Large intestine (tissue), 3 donors: ENCODE results near the gene PLCXD3. TPM values are rescaled to one million over a fixed set of nuclear protein-coding genes. Genes with fewer than 3 reads are reported as not detected.
"Not testable (repeated sequence)": the region's sequence is repeated elsewhere in the genome, so short reads cannot be mapped to it uniquely, and the experiment has no call there.

Experiments used
- DNase-seq, 2 donors: peaks; one replicate each; pipeline versions ENCODE4 v3.0.0 to v3.0.0-alpha.2; 2013
- H3K27ac ChIP-seq: one replicate; pipeline ENCODE4 v1.5.1; 2013; ENCODE audit warnings: low read length
- H3K27me3 ChIP-seq: 2 replicates; pipeline ENCODE4 v1.6.1; 2013; ENCODE audit warnings: low read length; ENCODE audit not compliant: control insufficient read depth, insufficient read depth
- H3K36me3 ChIP-seq: 2 replicates; pipeline ENCODE4 v1.6.1; 2013; ENCODE audit warnings: low read length; ENCODE audit not compliant: control insufficient read depth, insufficient read depth
- H3K4me1 ChIP-seq: one replicate; pipeline ENCODE4 v1.6.1; 2013; ENCODE audit warnings: low read length; ENCODE audit not compliant: control insufficient read depth, insufficient read depth
- H3K4me3 ChIP-seq: one replicate; pipeline ENCODE4 v1.5.1; 2013; ENCODE audit warnings: low read length
- H3K9me3 ChIP-seq: one replicate; pipeline ENCODE4 v1.6.1; 2013; ENCODE audit warnings: mild to moderate bottlenecking, low read depth, low read length, moderate library complexity; ENCODE audit not compliant: control insufficient read depth
- WGBS: methylation state at CpG from one replicate; pipeline ENCODE4 v1.1.5; 2013; ENCODE audit warnings: low lambda C conversion rate; ENCODE audit not compliant: insufficient coverage; 5-methylcytosine and 5-hydroxymethylcytosine counted together
- polyA plus RNA-seq: library from polyadenylated mRNA; unstranded; fragments of 120-200 nt; gene quantifications from one replicate; pipeline ENCODE4 v1.2.1, GENCODE V29; 2013

PLCXD3 gene
- polyA plus RNA-seq, 1 donor: 4.9 TPM

GRCh38 chr5:41334758-41335157 lies 175.6 kb downstream of the PLCXD3 start:
- no peak overlapping the region for H3K4me3 ChIP-seq
- WGBS: 40% methylated on average over 2 of the region's 5 CpGs
- no peaks in the 10 kb centered on the region for H3K9me3 ChIP-seq
- no peaks in the 10 kb centered on the region for H3K4me1 ChIP-seq
- no peak for DNase-seq
- H3K27me3 ChIP-seq: no peaks in the 10 kb centered on the region
- no peaks in the 10 kb centered on the region for H3K36me3 ChIP-seq
- H3K27ac ChIP-seq: no peak overlapping the region

DNA sequence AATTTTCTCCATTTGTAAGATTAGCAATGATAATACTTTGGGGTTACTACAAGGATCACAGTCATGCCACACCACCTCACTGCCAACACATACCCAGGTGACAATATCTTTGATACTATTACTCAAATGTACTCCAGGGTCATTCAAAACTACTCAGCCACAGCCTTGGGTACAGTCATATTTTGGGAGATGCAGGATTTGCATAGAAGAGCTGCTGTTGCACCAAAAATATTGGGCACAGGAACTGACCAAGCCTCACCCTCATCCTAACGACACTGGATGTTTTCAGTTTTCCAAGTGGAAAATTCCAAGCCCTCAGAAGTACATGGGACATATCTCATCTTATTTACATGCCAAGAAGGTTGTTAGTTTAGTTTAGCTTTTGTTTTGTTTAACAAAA lies 176.2 kb downstream of the PLCXD3 start:
- no peaks in the 10 kb centered on the region for H3K9me3 ChIP-seq
- no peak overlapping the region for H3K27ac ChIP-seq
- H3K36me3 ChIP-seq: no peaks in the 10 kb centered on the region
- H3K4me1 ChIP-seq: no peaks in the 10 kb centered on the region
- no peak overlapping the region for H3K4me3 ChIP-seq
- no peak for DNase-seq
- no CpG with 5 or more reads among the region's 1 CpG for WGBS
- H3K27me3 ChIP-seq: no peaks in the 10 kb centered on the region

DNA sequence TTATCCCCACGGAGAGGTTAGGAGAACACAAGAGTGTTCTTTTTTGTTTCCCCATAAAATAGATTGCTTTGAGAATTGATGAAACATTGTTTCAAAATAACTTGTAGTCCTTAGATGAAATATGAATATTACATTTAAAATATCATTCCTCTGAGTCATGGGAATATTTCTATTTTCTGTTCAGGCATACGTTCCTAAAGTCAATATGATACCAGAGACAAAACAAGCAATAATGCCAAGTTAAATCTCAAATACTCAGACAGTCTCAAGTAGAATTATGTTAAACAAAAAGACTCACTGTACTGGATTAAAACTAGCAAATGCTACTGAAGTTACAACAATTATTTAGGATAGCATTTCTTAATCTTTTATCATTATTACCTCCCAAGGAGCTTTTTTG lies 185.3 kb downstream of the PLCXD3 start:
- H3K4me3 ChIP-seq: no peak overlapping the region
- no peaks in the 10 kb centered on the region for H3K9me3 ChIP-seq
- no peaks in the 10 kb centered on the region for H3K4me1 ChIP-seq
- H3K27me3 ChIP-seq: no peaks in the 10 kb centered on the region
- no peak for DNase-seq
- WGBS: 74% methylated on average over 2 of the region's 2 CpGs
- H3K36me3 ChIP-seq: no peaks in the 10 kb centered on the region
- no peak overlapping the region for H3K27ac ChIP-seq

DNA sequence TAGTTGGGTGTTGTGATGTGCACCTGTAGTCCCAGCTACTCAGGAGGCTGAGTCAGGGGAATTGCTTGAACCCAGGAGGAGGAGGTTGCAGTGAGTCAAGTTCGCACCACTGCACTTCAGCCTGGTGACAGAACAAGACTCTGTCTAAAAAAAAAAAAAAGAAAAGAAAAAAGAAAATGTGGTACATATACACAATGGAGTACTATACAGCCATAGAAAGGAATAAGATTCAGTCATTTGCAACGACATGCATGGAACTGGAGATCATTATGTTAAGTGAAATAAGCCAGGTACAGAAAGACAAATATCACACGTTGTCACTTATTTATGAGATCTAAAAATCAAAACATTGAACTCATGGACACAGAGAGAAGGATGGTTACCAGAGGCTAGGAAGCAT lies 187.6 kb downstream of the PLCXD3 start:
- not testable (repeated sequence) for H3K4me3 ChIP-seq, DNase-seq, H3K9me3 ChIP-seq, H3K36me3 ChIP-seq, H3K27me3 ChIP-seq, H3K27ac ChIP-seq, H3K4me1 ChIP-seq
- WGBS: 93% methylated on average over 3 of the region's 3 CpGs

- 83% methylated on average over 1 of the region's 1 CpG for WGBS
- Histone ChIP-seq H3K9me3 (no peaks in the 10 kb centered on the region), H3K4me1 (no peaks in the 10 kb centered on the region), H3K36me3 (no peaks in the 10 kb centered on the region), H3K27me3 (no peaks in the 10 kb centered on the region), H3K27ac (no peak overlapping the region), H3K4me3 (no peak overlapping the region)
- no peak for DNase-seq
These were observed 197.8 kb downstream of the PLCXD3 start for GRCh38 chr5:41312478-41313060.

DNA sequence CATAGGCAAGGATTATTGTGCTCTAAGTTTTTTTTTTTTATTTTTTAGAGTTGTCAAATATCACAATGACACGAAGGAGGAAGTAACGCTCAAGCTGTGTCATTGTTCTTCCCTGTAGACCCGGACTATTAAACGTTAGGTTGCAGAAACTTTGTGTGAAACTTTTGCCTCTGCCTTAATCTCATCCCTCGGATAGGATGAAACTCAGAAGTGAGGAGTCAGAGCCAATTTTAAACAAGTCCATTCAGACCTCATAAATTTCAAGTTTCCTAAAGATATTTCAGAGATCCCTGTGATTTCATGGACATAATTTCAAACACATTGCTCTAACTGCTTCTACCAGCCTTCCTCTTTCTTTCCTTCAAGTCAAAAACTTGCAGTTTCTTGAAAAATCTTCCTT lies 198.3 kb downstream of the PLCXD3 start:
- WGBS: no CpG with 5 or more reads among the region's 5 CpGs
- H3K4me1 ChIP-seq: no peaks in the 10 kb centered on the region
- H3K36me3 ChIP-seq: no peaks in the 10 kb centered on the region

GRCh38 chr5:41309275-41309674 lies 201.1 kb downstream of the PLCXD3 start:
- 94% methylated on average over 2 of the region's 2 CpGs for WGBS
- DNase-seq: no peak
- no peaks in the 10 kb centered on the region for H3K9me3 ChIP-seq
- no peaks in the 10 kb centered on the region for H3K27me3 ChIP-seq
- H3K4me1 ChIP-seq: no peaks in the 10 kb centered on the region
- no peaks in the 10 kb centered on the region for H3K36me3 ChIP-seq
- H3K27ac ChIP-seq: no peak overlapping the region
- no peak overlapping the region for H3K4me3 ChIP-seq

More for the DNA sequence above, 198.3 kb downstream of the PLCXD3 start:
- Histone ChIP-seq H3K9me3 (no peaks in the 10 kb centered on the region), H3K27me3 (no peaks in the 10 kb centered on the region), H3K4me3 (no peak overlapping the region), H3K27ac (no peak overlapping the region)
- no peak for DNase-seq

DNA sequence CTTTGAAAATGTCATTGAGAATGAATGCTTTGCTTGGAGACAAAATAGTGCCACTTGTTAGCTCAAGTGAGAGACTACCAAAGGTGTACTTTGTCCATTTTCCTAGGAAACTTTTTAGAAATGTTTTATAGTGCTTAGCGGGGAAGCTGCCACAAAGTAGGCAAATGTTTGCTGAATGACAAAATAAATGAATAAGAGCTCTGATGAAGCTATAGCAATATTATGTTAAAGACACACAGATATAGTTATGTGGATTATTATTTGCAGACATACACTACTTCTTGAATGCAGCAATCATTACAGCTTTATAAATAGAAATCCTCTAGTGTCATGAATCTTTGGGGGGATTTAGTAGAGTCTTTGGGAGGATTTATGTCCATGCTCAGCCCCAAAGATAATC lies 204.4 kb downstream of the PLCXD3 start:
- Histone ChIP-seq H3K4me3 (no peak overlapping the region), H3K9me3 (no peaks in the 10 kb centered on the region), H3K27me3 (no peaks in the 10 kb centered on the region), H3K4me1 (no peaks in the 10 kb centered on the region), H3K36me3 (no peaks in the 10 kb centered on the region), H3K27ac (no peak overlapping the region)
- no peak for DNase-seq
- 86% methylated on average over 1 of the region's 1 CpG for WGBS

DNA sequence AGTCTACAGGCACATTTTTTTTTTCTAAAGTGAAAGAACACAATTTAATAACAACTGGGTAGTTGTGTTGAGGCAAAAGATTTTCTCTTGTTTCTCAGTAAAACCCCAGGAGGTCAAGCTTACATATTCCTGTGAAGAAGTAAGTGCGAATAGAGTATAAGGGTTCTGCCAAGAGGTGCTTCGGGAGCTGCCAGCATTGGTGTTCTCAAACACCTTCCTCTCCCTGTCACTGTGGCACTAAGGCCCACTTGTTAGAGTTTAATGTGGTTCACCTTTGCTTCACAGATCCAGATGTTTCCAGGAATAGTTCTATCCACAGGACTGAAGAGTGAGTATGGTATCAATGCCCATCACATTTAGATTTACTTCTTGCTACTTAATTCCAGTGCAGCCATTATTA lies 205.3 kb downstream of the PLCXD3 start:
- Histone ChIP-seq H3K36me3 (no peaks in the 10 kb centered on the region), H3K4me3 (no peak overlapping the region), H3K27ac (no peak overlapping the region), H3K4me1 (no peaks in the 10 kb centered on the region), H3K27me3 (no peaks in the 10 kb centered on the region), H3K9me3 (no peaks in the 10 kb centered on the region)
- no CpG with 5 or more reads among the region's 2 CpGs for WGBS
- no peak for DNase-seq

DNA sequence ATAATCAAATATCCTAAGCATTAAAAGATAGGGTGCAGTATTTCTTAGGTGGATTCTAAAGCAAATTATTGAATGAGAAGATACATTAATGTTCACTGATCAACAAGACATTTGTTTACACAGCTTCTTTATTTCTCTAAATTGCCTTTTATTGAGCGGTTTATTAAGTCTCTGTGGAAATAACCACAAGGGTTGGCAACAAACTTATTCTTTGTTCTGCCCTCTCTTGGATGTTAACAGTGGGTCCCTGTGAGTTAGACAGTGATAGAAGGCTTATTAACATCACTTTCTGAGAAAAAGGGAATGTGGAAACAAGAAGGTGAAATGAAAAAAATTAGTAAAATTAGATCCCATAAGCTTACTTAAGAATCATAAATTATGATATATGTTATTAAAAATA lies 214.3 kb downstream of the PLCXD3 start:
- Histone ChIP-seq H3K27ac (no peak overlapping the region), H3K27me3 (no peaks in the 10 kb centered on the region), H3K36me3 (no peaks in the 10 kb centered on the region), H3K4me1 (no peaks in the 10 kb centered on the region), H3K4me3 (no peak overlapping the region), H3K9me3 (no peaks in the 10 kb centered on the region)
- no peak for DNase-seq
- WGBS: no CpG with 5 or more reads among the region's 1 CpG

- 100% methylated on average over 1 of the region's 3 CpGs for WGBS
- no peak for DNase-seq
- H3K4me3 ChIP-seq: no peak overlapping the region
- no peak overlapping the region for H3K27ac ChIP-seq
- H3K9me3 ChIP-seq: no peaks in the 10 kb centered on the region
- H3K4me1 ChIP-seq: no peaks in the 10 kb centered on the region
- H3K36me3 ChIP-seq: no peaks in the 10 kb centered on the region
- H3K27me3 ChIP-seq: no peaks in the 10 kb centered on the region
These were observed 219.1 kb downstream of the PLCXD3 start for GRCh38 chr5:41291323-41291722.
